Gastroesophageal sphincter (tissue), 4 donors: ENCODE results near the gene SCGB1C2. TPM values are rescaled to one million over a fixed set of nuclear protein-coding genes. Genes with fewer than 3 reads are reported as not detected.

Source experiments
- ATAC-seq: fragments of 150-250 bp; one replicate; pipeline ENCODE4 v1.9.1; 2016; ENCODE audit warnings: mild to moderate bottlenecking, moderate library complexity
- H3K27ac ChIP-seq, 4 donors: fragments of 200-600 bp; sonication (generic) in 3 of 4; 1 replicate in 3 of 4; 2 replicates in 1 of 4; pipeline ENCODE4 v1.5.1; 2016 to 2019
- H3K27me3 ChIP-seq: fragments of 200-600 bp; sonication (generic); one replicate; pipeline ENCODE4 v1.5.1; 2019
- H3K36me3 ChIP-seq, 2 donors: fragments of 200-600 bp; sonication (generic); one replicate each; pipeline ENCODE4 v1.5.1; 2019; ENCODE audit warnings: control low read depth in 1 of 2
- H3K4me1 ChIP-seq, 3 donors: fragments of 200-600 bp; sonication (generic); 1 replicate in 2 of 3; 2 replicates in 1 of 3; pipeline ENCODE4 v1.5.1; 2016 to 2019; ENCODE audit warnings: control low read depth in 2 of 3
- H3K4me3 ChIP-seq, 2 donors: fragments of 200-600 bp; sonication (generic); one replicate each; pipeline ENCODE4 v1.5.1; 2019; ENCODE audit warnings: mild to moderate bottlenecking in 1 of 2, moderate library complexity in 1 of 2
- H3K9me3 ChIP-seq, 3 donors: fragments of 200-600 bp; sonication (generic); one replicate each; pipeline ENCODE4 v1.5.1; 2017 to 2019; ENCODE audit warnings: control low read depth in 2 of 3
- CTCF ChIP-seq, 4 experiments: fragments of 200-600 bp in 2 of 4; fragments of 450-650 bp in 2 of 4; sonication (generic) in 1 of 4; IDR thresholded peaks; one replicate each; pipeline ENCODE4 v1.5.1; 2017 to 2019; ENCODE audit warnings: antibody characterized with exemption in 4 of 4, mild to moderate bottlenecking in 2 of 4, moderate library complexity in 2 of 4
- EP300 ChIP-seq: sonication (generic); formaldehyde crosslinking; IDR thresholded peaks from one replicate; pipeline ENCODE4 v1.6.1; 2017; ENCODE audit warnings: antibody characterized with exemption, mild to moderate bottlenecking
- POLR2A ChIP-seq, 2 donors: fragments of 450-650 bp; IDR thresholded peaks; one replicate each; pipeline ENCODE4 v1.6.1; 2017; ENCODE audit warnings: antibody characterized with exemption in 2 of 2, mild to moderate bottlenecking in 2 of 2, moderate library complexity in 1 of 2
- POLR2AphosphoS5 ChIP-seq: sonication (generic); formaldehyde crosslinking; IDR thresholded peaks from one replicate; pipeline ENCODE4 v1.6.1; 2017; ENCODE audit warnings: antibody characterized with exemption
- WGBS, 2 donors: methylation state at CpG; one replicate each; pipeline ENCODE4 v1.1.5; 2018; ENCODE audit warnings: low coverage in 1 of 2; 5-methylcytosine and 5-hydroxymethylcytosine counted together
- small RNA-seq, 4 donors: library from RNA; depleted of rRNA; stranded (forward); fragments of <200 nt; gene quantifications; one replicate each; pipeline ENCODE3, GENCODE V24; 2016
- total RNA-seq, 4 donors: library from RNA; depleted of rRNA; stranded (reverse); fragments of >200 nt; gene quantifications; one replicate each; pipeline ENCODE4 v1.1.0, GENCODE V29; 2016

The SCGB1C2 gene
- total RNA-seq, 4 donors from 2014 or later, result not detected

- Histone ChIP-seq H3K27ac (peak overlapping the region in 2 of 4 donors; percentile 10 to 55), H3K9me3 (no peaks in the 10 kb centered on the region), H3K4me1 (peaks cover 0 to 39% (median 4%) of the 10 kb centered on the region in 3 donors), H3K36me3 (no peaks in the 10 kb centered on the region), H3K27me3 (peaks cover 90% of the 10 kb centered on the region), H3K4me3 (peak overlapping the region in 1 of 2 donors; percentile 56)
- 49 to 60% methylated on average over 1 to 4 of the region's 18 CpGs for WGBS, 2 donors
- TF ChIP-seq CTCF (IDR thresholded peaks at IDR 0.05) (no peak), EP300 (no peak), POLR2A (IDR thresholded peaks at IDR 0.05) (no peak), POLR2AphosphoS5 (no peak)
- no peak for ATAC-seq
Observed at GRCh38 chr17:182050-182751, 44.8 kb downstream of the SCGB1C2 start.

GRCh38 chr17:183021-183420 lies 45.7 kb downstream of the SCGB1C2 start:
- no peaks in the 10 kb centered on the region for H3K9me3 ChIP-seq
- H3K4me3 ChIP-seq, result no peak overlapping the region
- H3K27me3 ChIP-seq, result peaks cover 82% of the 10 kb centered on the region
- H3K4me1 ChIP-seq, result peaks cover 0 to 39% (median 4%) of the 10 kb centered on the region in 3 donors
- H3K36me3 ChIP-seq, result no peaks in the 10 kb centered on the region
- no peak for ATAC-seq
- 51 to 96% methylated on average over 4 to 5 of the region's 8 CpGs for WGBS, 2 donors
- no peak for TF ChIP-seq POLR2AphosphoS5
- no peak for TF ChIP-seq POLR2A (IDR thresholded peaks at IDR 0.05)
- no peak for TF ChIP-seq CTCF (IDR thresholded peaks at IDR 0.05)
- TF ChIP-seq EP300, result no peak
- H3K27ac ChIP-seq, result no peak overlapping the region

- H3K4me1 ChIP-seq, result peaks cover 0 to 15% (median 4%) of the 10 kb centered on the region in 3 donors
- peaks cover 75% of the 10 kb centered on the region for H3K27me3 ChIP-seq
- WGBS, 2 donors, result 62 to 65% methylated on average over 5 to 6 of the region's 14 CpGs
- no peak for ATAC-seq
- no peaks in the 10 kb centered on the region for H3K36me3 ChIP-seq
- TF ChIP-seq CTCF (IDR thresholded peaks at IDR 0.05) (no peak), EP300 (no peak), POLR2A (IDR thresholded peaks at IDR 0.05) (no peak)
- H3K9me3 ChIP-seq, result no peaks in the 10 kb centered on the region
- H3K4me3 ChIP-seq, result no peak overlapping the region
- peak overlapping the region in 1 of 4 donors; percentile 51 for H3K27ac ChIP-seq
Observed at GRCh38 chr17:185445-186138, 48.2 kb downstream of the SCGB1C2 start.

- no CpG with 5 or more reads among the region's 2 CpGs for WGBS, 2 donors
- ATAC-seq, result no peak
- Histone ChIP-seq H3K9me3 (no peaks in the 10 kb centered on the region), H3K36me3 (no peaks in the 10 kb centered on the region), H3K4me1 (peaks cover 0 to 2% (median 0%) of the 10 kb centered on the region in 3 donors), H3K4me3 (no peak overlapping the region), H3K27ac (no peak overlapping the region), H3K27me3 (peaks cover 61% of the 10 kb centered on the region)
- TF ChIP-seq EP300 (no peak), CTCF (IDR thresholded peaks at IDR 0.05) (no peak), POLR2A (IDR thresholded peaks at IDR 0.05) (no peak), POLR2AphosphoS5 (no peak)
Observed at GRCh38 chr17:187130-187529, 49.8 kb downstream of the SCGB1C2 start.

Small RNA genes within 50 kb of the gene (small RNA-seq; reads per million reads assigned to genes)
- gene RF00026, result 0 reads per million in 4 donors

Other genes with a start within 250 kb of the SCGB1C2 start
- 10 to 100 TPM in 3 of 4 donors, 1 to 10 TPM in 1; 4.4 to 11.5 (median 10.6) TPM for gene DOC2B, start 44.1 kb downstream of the SCGB1C2 start, total RNA-seq
- gene RPH3AL, start 215.2 kb downstream of the SCGB1C2 start, total RNA-seq, result 10 to 100 TPM in 3 of 4 donors, 1 to 10 TPM in 1; 8.6 to 21.0 (median 17.4) TPM